H1 (cell line): Measurements from ENCODE around the gene SGPP2. TPM values are rescaled to one million over a fixed set of nuclear protein-coding genes. Genes with fewer than 3 reads are reported as not detected.

ENCODE experiments used
- CTCF ChIA-PET: fragments of 300-600 bp; sonication (Branson Sonifier 250); formaldehyde crosslinking; loops from one replicate; lab custom pipeline; 2021; ENCODE audit not compliant: partially characterized antibody; lab: Charles Lee
- POLR2A ChIA-PET: fragments of 300-600 bp; sonication (Branson Sonifier 250); formaldehyde crosslinking; loops from one replicate; lab custom pipeline; 2021; ENCODE audit warnings: inconsistent platforms; ENCODE audit not compliant: partially characterized antibody; lab: Charles Lee
- DNase-seq, 2 experiments: peaks; one replicate each; pipeline versions ENCODE4 v3.0.0 to v3.0.0-alpha.2; 2010 to 2022; ENCODE audit warnings: low spot score in 2 of 2, low read depth in 1 of 2, mixed read lengths in 1 of 2
- FAIRE-seq: peaks from 2 replicates; lab custom pipeline; 2011; peaks lifted over from hg19 to GRCh38; lab: Jason Lieb, UNC
- H2AFZ ChIP-seq: 2 replicates; pipeline ENCODE4 v1.8.1; 2012; ENCODE audit warnings: low read length, inconsistent platforms
- H2AK5ac ChIP-seq: 2 replicates; pipeline ENCODE4 v1.6.1; 2013; ENCODE audit warnings: low read depth, low read length
- H2BK120ac ChIP-seq: replicated peaks from 2 replicates; pipeline ENCODE3; 2013; ENCODE audit warnings: low read depth, low read length, inconsistent platforms
- H2BK12ac ChIP-seq: 2 replicates; pipeline ENCODE4 v1.6.1; 2013; ENCODE audit warnings: low read depth, low read length
- H2BK15ac ChIP-seq: 2 replicates; pipeline ENCODE4 v1.6.1; 2013; ENCODE audit warnings: low read length
- H2BK20ac ChIP-seq: 2 replicates; pipeline ENCODE4 v1.6.1; 2013; ENCODE audit warnings: low read length
- H2BK5ac ChIP-seq: 2 replicates; pipeline ENCODE4 v1.6.1; 2013; ENCODE audit warnings: low read depth, low read length
- H3K14ac ChIP-seq: 2 replicates; pipeline ENCODE4 v1.6.1; 2013; ENCODE audit warnings: inconsistent platforms; ENCODE audit not compliant: insufficient read length
- H3K18ac ChIP-seq: 2 replicates; pipeline ENCODE4 v1.6.1; 2013; ENCODE audit warnings: low read length; ENCODE audit errors: extremely low read depth
- H3K23ac ChIP-seq: 2 replicates; pipeline ENCODE4 v1.6.1; 2013; ENCODE audit warnings: inconsistent platforms; ENCODE audit not compliant: insufficient read length
- H3K23me2 ChIP-seq: 2 replicates; pipeline ENCODE4 v1.6.1; 2013; ENCODE audit warnings: low read depth, low read length
- H3K27ac ChIP-seq: 2 replicates; pipeline ENCODE4 v1.6.1; 2011; ENCODE audit warnings: low read depth, low read length, inconsistent platforms
- H3K27me3 ChIP-seq, 4 experiments: replicated peaks in 1 of 4; 1 replicate in 1 of 4; 2 replicates in 3 of 4; pipeline versions ENCODE4 v1.6.1 to v1.8.1; 2011 to 2013; ENCODE audit warnings: low read length in 3 of 4, mild to moderate bottlenecking in 3 of 4, inconsistent platforms in 2 of 4, mixed read lengths in 2 of 4, moderate library complexity in 1 of 4; ENCODE audit not compliant: control insufficient read depth in 3 of 4, insufficient read depth in 3 of 4; ENCODE audit errors: extremely low read depth in 1 of 4
- H3K36me3 ChIP-seq, 4 experiments: 2 replicates each; pipeline versions ENCODE4 v1.6.1 to v1.8.1; 2011 to 2013; ENCODE audit warnings: mild to moderate bottlenecking in 4 of 4, low read length in 3 of 4, moderate library complexity in 2 of 4, control low read depth in 1 of 4, inconsistent platforms in 1 of 4; ENCODE audit not compliant: insufficient read depth in 4 of 4, control insufficient read depth in 2 of 4
- H3K4ac ChIP-seq: replicated peaks from 2 replicates; pipeline ENCODE3; 2013; ENCODE audit warnings: low read length, low read depth, mixed read lengths, inconsistent platforms; ENCODE audit not compliant: insufficient read length
- H3K4me1 ChIP-seq, 4 experiments: replicated peaks in 1 of 4; 1 replicate in 1 of 4; 2 replicates in 3 of 4; pipeline versions ENCODE4 v1.6.1 to v1.8.1; 2011 to 2013; ENCODE audit warnings: low read length in 3 of 4, inconsistent platforms in 2 of 4, mixed read lengths in 1 of 4; ENCODE audit not compliant: insufficient read depth in 4 of 4, control insufficient read depth in 3 of 4
- H3K4me2 ChIP-seq, 2 experiments: 2 replicates each; pipeline versions ENCODE4 v1.6.1 to v1.8.1; 2011 to 2013; ENCODE audit warnings: low read depth in 2 of 2, low read length in 2 of 2, control low read depth in 1 of 2, inconsistent platforms in 1 of 2, mild to moderate bottlenecking in 1 of 2; ENCODE audit not compliant: insufficient read depth in 1 of 2
- H3K4me3 ChIP-seq, 4 experiments: fragments of 200-600, 300-600 bp in 1 of 4; sonication (generic), shearing (Covaris generic), sonication (Bioruptor Twin) in 1 of 4; 2 replicates each; pipeline versions ENCODE4 v1.5.1 to v1.8.1; 2011 to 2016; ENCODE audit warnings: low read length in 4 of 4, low read depth in 3 of 4, control low read depth in 2 of 4, inconsistent platforms in 2 of 4, mild to moderate bottlenecking in 2 of 4, mixed read lengths in 1 of 4, moderate library complexity in 1 of 4; ENCODE audit not compliant: insufficient read depth in 2 of 4; ENCODE audit errors: extremely low read depth in 1 of 4
- H3K56ac ChIP-seq: replicated peaks from 2 replicates; pipeline ENCODE3; 2013; ENCODE audit warnings: low read depth, mild to moderate bottlenecking, mixed read lengths, low read length, inconsistent platforms; ENCODE audit not compliant: insufficient read length
- H3K79me1 ChIP-seq: 2 replicates; pipeline ENCODE4 v1.6.1; 2013; ENCODE audit warnings: low read depth, low read length, control low read depth
- H3K79me2 ChIP-seq, 2 experiments: 2 replicates each; pipeline versions ENCODE4 v1.6.1 to v1.8.1; 2012 to 2013; ENCODE audit warnings: low read length in 2 of 2, mild to moderate bottlenecking in 2 of 2, inconsistent platforms in 1 of 2; ENCODE audit not compliant: insufficient read depth in 2 of 2, control insufficient read depth in 1 of 2
- H3K9ac ChIP-seq, 4 experiments: replicated peaks in 1 of 4; 1 replicate in 1 of 4; 2 replicates in 3 of 4; pipeline versions ENCODE4 v1.6.1 to v1.8.1; 2011 to 2013; ENCODE audit warnings: low read depth in 3 of 4, low read length in 3 of 4, control low read depth in 2 of 4, mild to moderate bottlenecking in 2 of 4, moderate library complexity in 2 of 4, inconsistent platforms in 1 of 4; ENCODE audit errors: extremely low read depth in 1 of 4
- H3K9me3 ChIP-seq, 2 experiments: 2 replicates each; pipeline versions ENCODE4 v1.6.1 to v1.8.1; 2012 to 2013; ENCODE audit warnings: mild to moderate bottlenecking in 2 of 2, moderate library complexity in 2 of 2, control low read depth in 1 of 2, inconsistent platforms in 1 of 2, low read depth in 1 of 2, low read length in 1 of 2, mixed read lengths in 1 of 2; ENCODE audit not compliant: insufficient read depth in 2 of 2
- H4K20me1 ChIP-seq, 2 experiments: replicated peaks in 1 of 2; 2 replicates each; pipeline versions ENCODE3 to v1.8.1; 2011 to 2013; ENCODE audit warnings: inconsistent platforms in 2 of 2, low read length in 2 of 2, mild to moderate bottlenecking in 1 of 2; ENCODE audit not compliant: insufficient read depth in 2 of 2, control insufficient read depth in 1 of 2
- H4K5ac ChIP-seq: 2 replicates; pipeline ENCODE4 v1.6.1; 2013; ENCODE audit warnings: low read length, low read depth, mixed read lengths, inconsistent platforms; ENCODE audit not compliant: insufficient read length
- H4K8ac ChIP-seq: 2 replicates; pipeline ENCODE4 v1.8.0; 2013; ENCODE audit warnings: mild to moderate bottlenecking, moderate library complexity, low read length, inconsistent platforms; ENCODE audit not compliant: insufficient read depth; ENCODE audit errors: extremely low read depth
- H4K91ac ChIP-seq: replicated peaks from 2 replicates; pipeline ENCODE3; 2013; ENCODE audit warnings: low read length, mixed read lengths, inconsistent platforms; ENCODE audit not compliant: insufficient read length
- CEBPB ChIP-seq: IDR thresholded peaks from 2 replicates; pipeline ENCODE4 v1.6.1; 2012; ENCODE audit warnings: low read depth, low read length
- YY1 ChIP-seq: IDR thresholded peaks from 2 replicates; pipeline ENCODE4 v1.6.1; 2011; ENCODE audit warnings: low read depth, mild to moderate bottlenecking, low read length
- WGBS, 2 experiments: shearing (Covaris generic) in 1 of 2; methylation state at CpG; one replicate each; pipeline versions ENCODE4 v1.1.6 to v1.1.7; 2013 to 2015; ENCODE audit warnings: low lambda C conversion rate in 2 of 2, mixed read lengths in 2 of 2, inconsistent platforms in 1 of 2, low coverage in 1 of 2, missing lambda C conversion rate in 1 of 2; ENCODE audit not compliant: insufficient replicate concordance in 2 of 2, insufficient coverage in 1 of 2, insufficient read length in 1 of 2; ENCODE audit errors: extremely low coverage in 1 of 2, missing lambda C conversion rate in 1 of 2; 5-methylcytosine and 5-hydroxymethylcytosine counted together
- polyA plus RNA-seq, 7 experiments: library from polyadenylated mRNA; depleted of rRNA in 3 of 7; stranded (reverse) in 5 of 7; unstranded in 2 of 7; fragments of >200 nt in 5 of 7; fragments of 200-250 nt in 2 of 7; gene quantifications; 1 replicate in 5 of 7; 2 replicates in 1 of 7; 4 replicates in 1 of 7; pipeline versions ENCODE4 v1.2.1 to v1.2.3, GENCODE V29; 2011 to 2013; ENCODE audit warnings: missing spikeins in 2 of 7, mixed read lengths in 2 of 7
- total RNA-seq: library from RNA; stranded (reverse); fragmentation: NEBNext Ultra II Directional; extraction: Animal tissue kit (Norgen Biotek cat#: 25700); gene quantifications from 2 replicates; pipeline ENCODE4 v1.2.1, GENCODE V29; 2021
- TF ChIP-seq, protein P1 (sequence below): IDR thresholded peaks from 2 replicates; pipeline ENCODE4 v1.6.1; 2011; ENCODE audit warnings: low read length, improper control_type of control experiment

The SGPP2 gene
- total and polyA plus RNA-seq, 2 of the 8 experiments (the other 6 are each of a cell fraction or from before 2014, with no cell fraction given) = 0.29 TPM; not detected in 1

DNA sequence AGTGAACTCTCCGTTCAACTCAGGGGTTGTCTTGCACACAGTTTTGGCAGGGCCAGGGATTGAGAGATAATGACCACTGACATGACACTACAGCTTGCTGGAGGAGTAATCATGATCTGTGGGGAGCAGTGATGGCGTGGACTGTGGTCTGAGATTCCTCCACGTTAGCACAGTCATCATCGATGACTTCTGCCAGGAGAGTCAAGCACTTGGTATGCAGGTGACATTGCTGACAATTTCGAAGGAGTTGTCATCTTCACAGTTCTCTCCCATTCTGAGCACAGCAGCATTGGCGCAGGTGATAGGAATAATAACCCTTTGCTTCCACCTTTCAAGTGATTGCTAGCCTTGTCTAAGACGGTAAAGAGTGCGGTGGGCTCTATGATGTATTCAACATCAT lies 79.8 kb downstream of the SGPP2 start:
- no peaks in the 10 kb centered on the region for H4K20me1 ChIP-seq
- no peak overlapping the region for H2BK12ac ChIP-seq
- CTCF ChIA-PET = no interaction called here
- WGBS, 2 experiments = 80% methylated on average over 8 of the region's 8 CpGs; no CpG with 5 or more reads in 1 of the 2 experiments
- no peak overlapping the region for H3K14ac ChIP-seq
- no peak overlapping the region for H3K56ac ChIP-seq
- no peaks in the 10 kb centered on the region for H3K27me3 ChIP-seq
- TF ChIP-seq, protein P1, sequence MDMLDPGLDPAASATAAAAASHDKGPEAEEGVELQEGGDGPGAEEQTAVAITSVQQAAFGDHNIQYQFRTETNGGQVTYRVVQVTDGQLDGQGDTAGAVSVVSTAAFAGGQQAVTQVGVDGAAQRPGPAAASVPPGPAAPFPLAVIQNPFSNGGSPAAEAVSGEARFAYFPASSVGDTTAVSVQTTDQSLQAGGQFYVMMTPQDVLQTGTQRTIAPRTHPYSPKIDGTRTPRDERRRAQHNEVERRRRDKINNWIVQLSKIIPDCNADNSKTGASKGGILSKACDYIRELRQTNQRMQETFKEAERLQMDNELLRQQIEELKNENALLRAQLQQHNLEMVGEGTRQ = no peak
- TF ChIP-seq YY1 (no peak), CEBPB (no peak)
- TF ChIP-seq, all 59 proteins: peak for 0
- Histone ChIP-seq H2BK120ac (no peak overlapping the region), H3K9ac (no peak overlapping the region), H3K4me2 (no peak overlapping the region), H3K27ac (no peak overlapping the region), H2BK20ac (no peak overlapping the region), H3K23me2 (no peaks in the 10 kb centered on the region), H4K8ac (no peak overlapping the region), H3K79me2 (no peaks in the 10 kb centered on the region), H2BK15ac (no peak overlapping the region), H3K18ac (no peak overlapping the region), H3K4me3 (no peak overlapping the region), H3K79me1 (no peaks in the 10 kb centered on the region), H4K5ac (no peak overlapping the region), H2BK5ac (no peak overlapping the region), H3K36me3 (no peaks in the 10 kb centered on the region), H3K9me3 (no peaks in the 10 kb centered on the region), H2AFZ (no peak overlapping the region), H2AK5ac (no peak overlapping the region), H4K91ac (no peak overlapping the region), H3K4ac (no peak overlapping the region), H3K23ac (no peak overlapping the region), H3K4me1 (no peaks in the 10 kb centered on the region)
- FAIRE-seq (no peak), DNase-seq (no peak)
- POLR2A ChIA-PET = no interaction called here
